ENCODE data around the gene ALDH8A1.

DNA sequence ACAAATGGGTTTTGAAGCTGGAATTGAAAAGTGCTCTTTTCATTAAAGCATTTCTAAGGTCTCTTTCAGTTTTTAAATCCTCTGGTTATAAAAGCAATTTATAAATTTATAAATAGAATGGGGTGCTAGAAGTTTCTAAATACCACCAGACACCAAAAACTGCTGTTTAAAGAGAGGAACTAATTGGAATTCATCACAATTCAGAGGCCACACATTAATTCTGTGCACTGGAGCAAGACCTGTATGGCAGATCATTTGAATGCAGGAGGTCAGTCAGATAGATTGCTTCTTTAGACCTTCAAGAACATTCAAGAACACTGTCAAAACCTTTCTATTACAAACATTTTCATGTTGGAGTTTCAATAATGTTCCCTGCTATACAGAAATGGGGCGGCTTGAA is 55.1 kb downstream of the ALDH8A1 start:
- TF ChIP-seq CTCF (conservative IDR thresholded peaks at IDR 0.05) (no peak), EZH2 (IDR thresholded peaks at IDR 0.05; ENCODE audit: low read depth) (no peak)
